ENCODE results near the gene PEAK1.
"Not testable (repeated sequence)": the region's sequence is repeated elsewhere in the genome, so short reads cannot be mapped to it uniquely, and the experiment has no call there.

The PEAK1 gene

GRCh38 chr15:77276096-77276495 is 143.8 kb downstream of the PEAK1 start (continued):
- no peak for TF ChIP-seq ZFHX2 (tag by site-specific recombination; conservative IDR thresholded peaks at IDR 0.05)
- TF ChIP-seq ZNF654 (tag by site-specific recombination; IDR thresholded peaks at IDR 0.05; ENCODE audit: low read depth) = no peak
- TF ChIP-seq, protein P1, sequence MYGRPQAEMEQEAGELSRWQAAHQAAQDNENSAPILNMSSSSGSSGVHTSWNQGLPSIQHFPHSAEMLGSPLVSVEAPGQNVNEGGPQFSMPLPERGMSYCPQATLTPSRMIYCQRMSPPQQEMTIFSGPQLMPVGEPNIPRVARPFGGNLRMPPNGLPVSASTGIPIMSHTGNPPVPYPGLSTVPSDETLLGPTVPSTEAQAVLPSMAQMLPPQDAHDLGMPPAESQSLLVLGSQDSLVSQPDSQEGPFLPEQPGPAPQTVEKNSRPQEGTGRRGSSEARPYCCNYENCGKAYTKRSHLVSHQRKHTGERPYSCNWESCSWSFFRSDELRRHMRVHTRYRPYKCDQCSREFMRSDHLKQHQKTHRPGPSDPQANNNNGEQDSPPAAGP (tag by site-specific recombination; IDR thresholded peaks at IDR 0.05) = no peak
- TF ChIP-seq, protein P2, sequence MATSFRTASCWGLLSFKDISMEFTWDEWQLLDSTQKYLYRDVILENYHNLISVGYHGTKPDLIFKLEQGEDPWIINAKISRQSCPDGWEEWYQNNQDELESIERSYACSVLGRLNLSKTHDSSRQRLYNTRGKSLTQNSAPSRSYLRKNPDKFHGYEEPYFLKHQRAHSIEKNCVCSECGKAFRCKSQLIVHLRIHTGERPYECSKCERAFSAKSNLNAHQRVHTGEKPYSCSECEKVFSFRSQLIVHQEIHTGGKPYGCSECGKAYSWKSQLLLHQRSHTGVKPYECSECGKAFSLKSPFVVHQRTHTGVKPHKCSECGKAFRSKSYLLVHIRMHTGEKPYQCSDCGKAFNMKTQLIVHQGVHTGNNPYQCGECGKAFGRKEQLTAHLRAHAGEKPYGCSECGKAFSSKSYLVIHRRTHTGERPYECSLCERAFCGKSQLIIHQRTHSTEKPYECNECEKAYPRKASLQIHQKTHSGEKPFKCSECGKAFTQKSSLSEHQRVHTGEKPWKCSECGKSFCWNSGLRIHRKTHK (tag by site-specific recombination; IDR thresholded peaks at IDR 0.05) = no peak

DNA sequence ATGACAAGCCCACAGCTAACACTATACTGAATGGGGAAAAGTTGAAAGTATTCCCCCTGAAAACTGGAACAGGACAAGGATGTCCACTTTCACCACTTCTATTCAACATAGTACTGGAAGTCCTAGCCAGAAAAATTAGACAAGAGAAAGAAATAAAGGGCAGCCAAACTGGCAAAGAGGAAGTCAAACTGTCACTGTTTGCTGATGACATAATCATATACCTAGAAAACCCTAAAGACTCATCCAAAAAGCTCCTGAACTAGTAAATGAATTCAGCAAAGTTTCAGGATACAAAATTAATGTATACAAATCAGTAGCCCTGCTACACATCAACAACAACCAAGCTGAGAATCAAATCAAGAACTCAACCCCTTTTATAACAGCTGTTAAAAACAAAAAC is 146.8 kb downstream of the PEAK1 start:
- H3K9me3 ChIP-seq (ENCODE audit: control insufficient read depth, insufficient read depth, low read depth, low read length); H3K27ac ChIP-seq (ENCODE audit: extremely low read depth, low read depth, low read length); H3K4me3 ChIP-seq (ENCODE audit: low read depth, low read length); H3K36me3 ChIP-seq (ENCODE audit: control insufficient read depth in 2 of 2, insufficient read depth in 1 of 2, low read length in 2 of 2); H3K4me1 ChIP-seq (ENCODE audit: control insufficient read depth, insufficient read depth, low read length); POLR2A ChIA-PET: not testable (repeated sequence)
- CTCF ChIA-PET = interaction anchor here (0.7 kb wide), 2 partner anchors 8 to 55 kb away, joined by 3 read pairs; no protein-coding TSS in a partner anchor

DNA sequence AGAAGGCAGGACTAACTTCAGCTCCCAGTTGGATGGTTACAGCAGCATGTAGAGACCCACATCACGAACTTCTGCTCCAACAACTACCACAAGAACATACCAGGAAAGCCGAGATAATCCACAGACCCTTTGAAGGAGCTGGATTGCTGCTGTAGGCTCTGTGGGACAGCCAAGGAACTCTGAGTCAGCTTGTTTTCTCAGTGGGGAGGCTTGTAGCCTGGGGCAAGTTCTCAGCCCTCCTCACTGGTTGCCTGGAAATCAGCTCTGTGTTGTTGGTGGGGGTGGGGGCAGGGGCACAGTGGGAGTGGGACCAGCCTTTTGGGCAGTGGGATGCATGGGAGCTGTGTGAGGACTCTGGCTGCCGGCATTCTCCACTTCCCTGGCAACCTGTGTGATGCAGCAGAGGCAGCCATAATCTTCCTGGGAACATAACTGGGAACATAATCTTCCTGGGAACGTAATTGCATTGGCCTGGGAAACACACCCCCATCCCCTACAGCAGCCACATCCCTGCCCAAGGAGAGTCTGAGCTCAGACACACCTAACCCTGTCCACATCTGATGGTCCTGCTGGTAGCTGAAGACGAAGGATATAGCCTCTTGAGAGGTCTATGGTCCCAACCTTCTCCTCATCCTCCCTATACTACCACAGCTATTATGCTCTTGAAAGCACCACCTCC is 153.1 kb downstream of the PEAK1 start:
- no peak overlapping the region for H3K4me3 ChIP-seq (ENCODE audit: low read depth, low read length)
- peaks cover 4% of the 10 kb centered on the region; the same call in 1 of the 2 replicates for H3K4me1 ChIP-seq (ENCODE audit: control insufficient read depth, insufficient read depth, low read length)
- no peaks in the 10 kb centered on the region for H3K36me3 ChIP-seq (ENCODE audit: control insufficient read depth in 2 of 2, insufficient read depth in 1 of 2, low read length in 2 of 2)
- POLR2A ChIA-PET = interaction anchor here (0.6 kb wide), 1 partner anchor 635 kb away, joined by 3 read pairs; no protein-coding TSS in a partner anchor
- H3K27ac ChIP-seq (ENCODE audit: extremely low read depth, low read depth, low read length) = no peak overlapping the region
- TF ChIP-seq ZBTB17 (tag by site-specific recombination; IDR thresholded peaks at IDR 0.05) = peak; percentile 62
- TF ChIP-seq ZIC2 (tag by site-specific recombination; IDR thresholded peaks at IDR 0.05) = peak; percentile 89
- TF ChIP-seq EGR2 (tag by site-specific recombination; IDR thresholded peaks at IDR 0.05; ENCODE audit: low read depth) = 0 out of 2 replicates have a peak, but pooled peaks have one; percentile 30
- TF ChIP-seq ZNF248 (tag by site-specific recombination; IDR thresholded peaks at IDR 0.05) = no peak
- TF ChIP-seq GLIS1 (tag by site-specific recombination; IDR thresholded peaks at IDR 0.05) = peak; percentile 70
- peak; percentile 55; the same call in 1 of the 2 replicates for TF ChIP-seq WT1 (tag by site-specific recombination; IDR thresholded peaks at IDR 0.05)
- TF ChIP-seq ZFHX2 (tag by site-specific recombination; conservative IDR thresholded peaks at IDR 0.05) = peak; percentile 54; the same call in 1 of the 2 replicates
- no peak for TF ChIP-seq ZNF404 (tag by site-specific recombination; IDR thresholded peaks at IDR 0.05)
- CTCF ChIA-PET = interaction anchor here (0.7 kb wide), 1 partner anchor 231 kb away, joined by 3 read pairs; no protein-coding TSS in a partner anchor
- no peaks in the 10 kb centered on the region for H3K9me3 ChIP-seq (ENCODE audit: control insufficient read depth, insufficient read depth, low read depth, low read length)

DNA sequence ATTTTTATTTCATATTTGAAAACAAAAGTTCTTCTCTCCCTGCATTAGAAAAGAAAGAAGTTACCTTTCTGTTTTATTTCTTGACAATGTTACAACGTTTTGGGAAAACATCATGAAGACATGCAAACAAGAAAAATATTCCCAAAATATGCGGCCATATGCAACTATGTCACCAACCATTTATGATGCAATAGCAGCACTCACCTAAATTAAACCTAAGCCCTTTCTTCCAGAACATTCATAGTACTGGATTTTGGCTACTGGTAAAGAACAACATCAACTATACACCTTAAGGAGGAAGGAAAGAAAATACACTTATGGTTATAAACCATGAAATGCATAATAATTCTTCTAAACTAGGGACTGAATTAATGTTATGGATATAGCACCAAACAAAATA is 164.5 kb downstream of the PEAK1 start:
- H3K36me3 ChIP-seq (ENCODE audit: control insufficient read depth in 2 of 2, insufficient read depth in 1 of 2, low read length in 2 of 2) = no peaks in the 10 kb centered on the region; a peak in 1 of 3 replicates
- no peak overlapping the region for H3K27ac ChIP-seq (ENCODE audit: extremely low read depth, low read depth, low read length)
- ChIA-PET POLR2A (no interaction called here), CTCF (no interaction called here)
- H3K4me1 ChIP-seq (ENCODE audit: control insufficient read depth, insufficient read depth, low read length) = no peaks in the 10 kb centered on the region
- no peaks in the 10 kb centered on the region for H3K9me3 ChIP-seq (ENCODE audit: control insufficient read depth, insufficient read depth, low read depth, low read length)
- no peak overlapping the region for H3K4me3 ChIP-seq (ENCODE audit: low read depth, low read length)
- TF ChIP-seq ZNF501 (tag by site-specific recombination; IDR thresholded peaks at IDR 0.05) (no peak), ZNF433 (tag by site-specific recombination; IDR thresholded peaks at IDR 0.05; ENCODE audit: low read depth) (no peak), ZNF792 (tag by site-specific recombination; IDR thresholded peaks at IDR 0.05) (no peak), ZNF266 (tag by site-specific recombination; IDR thresholded peaks at IDR 0.05; ENCODE audit: low read depth) (no peak), ZNF140 (tag by site-specific recombination; IDR thresholded peaks at IDR 0.05) (no peak), ZNF626 (tag by site-specific recombination; IDR thresholded peaks at IDR 0.05) (no peak), ZNF274 (IDR thresholded peaks at IDR 0.05; ENCODE audit: low read length) (no peak), ZNF274 (tag by site-specific recombination; IDR thresholded peaks at IDR 0.05; ENCODE audit: borderline replicate concordance) (no peak), ZNF2 (tag by site-specific recombination; IDR thresholded peaks at IDR 0.05) (no peak), ZBTB17 (tag by site-specific recombination; IDR thresholded peaks at IDR 0.05) (no peak), ZFP3 (tag by site-specific recombination; IDR thresholded peaks at IDR 0.05; ENCODE audit: low read depth) (no peak), ZBTB7A (tag by site-specific recombination; IDR thresholded peaks at IDR 0.05; ENCODE audit: low read depth) (no peak), ZNF174 (tag by site-specific recombination; IDR thresholded peaks at IDR 0.05) (no peak), ZNF707 (tag by site-specific recombination; IDR thresholded peaks at IDR 0.05) (no peak), REPIN1 (tag by site-specific recombination; IDR thresholded peaks at IDR 0.05; ENCODE audit: low read depth) (no peak)
- TF ChIP-seq, protein P3, sequence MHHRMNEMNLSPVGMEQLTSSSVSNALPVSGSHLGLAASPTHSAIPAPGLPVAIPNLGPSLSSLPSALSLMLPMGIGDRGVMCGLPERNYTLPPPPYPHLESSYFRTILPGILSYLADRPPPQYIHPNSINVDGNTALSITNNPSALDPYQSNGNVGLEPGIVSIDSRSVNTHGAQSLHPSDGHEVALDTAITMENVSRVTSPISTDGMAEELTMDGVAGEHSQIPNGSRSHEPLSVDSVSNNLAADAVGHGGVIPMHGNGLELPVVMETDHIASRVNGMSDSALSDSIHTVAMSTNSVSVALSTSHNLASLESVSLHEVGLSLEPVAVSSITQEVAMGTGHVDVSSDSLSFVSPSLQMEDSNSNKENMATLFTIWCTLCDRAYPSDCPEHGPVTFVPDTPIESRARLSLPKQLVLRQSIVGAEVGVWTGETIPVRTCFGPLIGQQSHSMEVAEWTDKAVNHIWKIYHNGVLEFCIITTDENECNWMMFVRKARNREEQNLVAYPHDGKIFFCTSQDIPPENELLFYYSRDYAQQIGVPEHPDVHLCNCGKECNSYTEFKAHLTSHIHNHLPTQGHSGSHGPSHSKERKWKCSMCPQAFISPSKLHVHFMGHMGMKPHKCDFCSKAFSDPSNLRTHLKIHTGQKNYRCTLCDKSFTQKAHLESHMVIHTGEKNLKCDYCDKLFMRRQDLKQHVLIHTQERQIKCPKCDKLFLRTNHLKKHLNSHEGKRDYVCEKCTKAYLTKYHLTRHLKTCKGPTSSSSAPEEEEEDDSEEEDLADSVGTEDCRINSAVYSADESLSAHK (tag by site-specific recombination; IDR thresholded peaks at IDR 0.05) = no peak

All from HEK293 (cell line).